Vagina (tissue), 2 donors: ENCODE data around the gene PBXIP1.

Experiments used
- CTCF ChIP-seq, 3 experiments: fragments of 450-650 bp in 2 of 3; fragments of 200-600 bp in 1 of 3; sonication (generic) in 1 of 3; IDR thresholded peaks; one replicate each; pipeline ENCODE4 v1.5.1; 2017 to 2019; ENCODE audit warnings: antibody characterized with exemption in 3 of 3, mild to moderate bottlenecking in 2 of 3, moderate library complexity in 2 of 3
- POLR2A ChIP-seq, 2 donors: fragments of 450-650 bp; IDR thresholded peaks; one replicate each; pipeline ENCODE4 v1.6.1; 2017; ENCODE audit warnings: antibody characterized with exemption in 2 of 2, mild to moderate bottlenecking in 2 of 2, moderate library complexity in 2 of 2

GRCh38 chr1:154982341-154982740, 26.4 kb upstream of the PBXIP1 start:
- no peak for TF ChIP-seq CTCF (IDR thresholded peaks at IDR 0.05)
- TF ChIP-seq POLR2A (IDR thresholded peaks at IDR 0.05) = no peak
